GM04504 (cell line): ENCODE data around the gene PRTG.
"Not testable (repeated sequence)": the region's sequence is repeated elsewhere in the genome, so short reads cannot be mapped to it uniquely, and the experiment has no call there.

ENCODE experiments used
- DNase-seq: peaks from one replicate; pipeline ENCODE4 v3.0.0-alpha.2; 2012; ENCODE audit warnings: low read depth

PRTG gene, protein sequence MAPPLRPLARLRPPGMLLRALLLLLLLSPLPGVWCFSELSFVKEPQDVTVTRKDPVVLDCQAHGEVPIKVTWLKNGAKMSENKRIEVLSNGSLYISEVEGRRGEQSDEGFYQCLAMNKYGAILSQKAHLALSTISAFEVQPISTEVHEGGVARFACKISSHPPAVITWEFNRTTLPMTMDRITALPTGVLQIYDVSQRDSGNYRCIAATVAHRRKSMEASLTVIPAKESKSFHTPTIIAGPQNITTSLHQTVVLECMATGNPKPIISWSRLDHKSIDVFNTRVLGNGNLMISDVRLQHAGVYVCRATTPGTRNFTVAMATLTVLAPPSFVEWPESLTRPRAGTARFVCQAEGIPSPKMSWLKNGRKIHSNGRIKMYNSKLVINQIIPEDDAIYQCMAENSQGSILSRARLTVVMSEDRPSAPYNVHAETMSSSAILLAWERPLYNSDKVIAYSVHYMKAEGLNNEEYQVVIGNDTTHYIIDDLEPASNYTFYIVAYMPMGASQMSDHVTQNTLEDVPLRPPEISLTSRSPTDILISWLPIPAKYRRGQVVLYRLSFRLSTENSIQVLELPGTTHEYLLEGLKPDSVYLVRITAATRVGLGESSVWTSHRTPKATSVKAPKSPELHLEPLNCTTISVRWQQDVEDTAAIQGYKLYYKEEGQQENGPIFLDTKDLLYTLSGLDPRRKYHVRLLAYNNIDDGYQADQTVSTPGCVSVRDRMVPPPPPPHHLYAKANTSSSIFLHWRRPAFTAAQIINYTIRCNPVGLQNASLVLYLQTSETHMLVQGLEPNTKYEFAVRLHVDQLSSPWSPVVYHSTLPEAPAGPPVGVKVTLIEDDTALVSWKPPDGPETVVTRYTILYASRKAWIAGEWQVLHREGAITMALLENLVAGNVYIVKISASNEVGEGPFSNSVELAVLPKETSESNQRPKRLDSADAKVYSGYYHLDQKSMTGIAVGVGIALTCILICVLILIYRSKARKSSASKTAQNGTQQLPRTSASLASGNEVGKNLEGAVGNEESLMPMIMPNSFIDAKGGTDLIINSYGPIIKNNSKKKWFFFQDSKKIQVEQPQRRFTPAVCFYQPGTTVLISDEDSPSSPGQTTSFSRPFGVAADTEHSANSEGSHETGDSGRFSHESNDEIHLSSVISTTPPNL

DNA sequence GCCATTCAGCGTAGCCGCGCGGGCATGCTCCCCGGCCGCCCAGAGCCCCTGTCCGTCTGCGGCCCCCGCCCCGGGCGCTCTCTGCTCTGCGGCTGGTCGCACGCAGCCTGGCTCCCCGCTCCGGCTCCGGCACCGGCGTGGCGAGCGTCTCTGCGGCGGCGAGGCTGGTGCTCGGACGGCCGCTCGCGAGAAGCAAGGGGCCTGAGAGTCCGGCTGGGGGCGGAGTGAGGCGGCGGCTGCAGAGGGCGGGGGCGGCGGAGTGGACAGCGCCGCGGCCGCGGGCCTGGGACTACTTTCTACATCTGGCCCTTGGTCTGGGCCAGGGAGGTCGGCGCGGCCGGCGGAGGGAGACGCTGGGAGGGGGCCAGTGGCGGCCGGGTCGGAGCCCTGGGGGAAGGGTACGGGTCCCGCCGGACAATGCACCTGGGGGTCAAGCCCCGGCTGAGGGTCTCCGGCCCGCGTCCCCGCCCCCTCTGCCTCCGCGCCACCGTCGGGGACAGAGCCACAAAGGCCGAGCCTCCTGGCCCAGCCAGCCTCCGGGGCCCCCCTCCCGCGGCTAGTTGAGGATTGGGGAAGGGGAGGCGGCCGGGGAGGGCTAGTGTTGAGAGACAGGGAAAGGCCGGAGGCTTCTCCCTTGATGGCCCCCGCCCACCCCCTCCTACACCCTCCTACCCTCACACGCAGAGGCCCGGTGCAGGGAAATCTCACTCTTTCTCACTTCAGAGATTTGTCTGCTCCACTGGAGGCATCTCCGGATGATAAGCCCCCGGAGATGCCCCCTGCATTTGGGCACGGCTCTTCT is at the start of gene PRTG:
Gene PRTG, minus strand, starts transcription at position 226 of the 802 bp plus-strand sequence. Its CDS starts 221 bp downstream, at position 5.
- DNase-seq: peak; percentile 9

DNA sequence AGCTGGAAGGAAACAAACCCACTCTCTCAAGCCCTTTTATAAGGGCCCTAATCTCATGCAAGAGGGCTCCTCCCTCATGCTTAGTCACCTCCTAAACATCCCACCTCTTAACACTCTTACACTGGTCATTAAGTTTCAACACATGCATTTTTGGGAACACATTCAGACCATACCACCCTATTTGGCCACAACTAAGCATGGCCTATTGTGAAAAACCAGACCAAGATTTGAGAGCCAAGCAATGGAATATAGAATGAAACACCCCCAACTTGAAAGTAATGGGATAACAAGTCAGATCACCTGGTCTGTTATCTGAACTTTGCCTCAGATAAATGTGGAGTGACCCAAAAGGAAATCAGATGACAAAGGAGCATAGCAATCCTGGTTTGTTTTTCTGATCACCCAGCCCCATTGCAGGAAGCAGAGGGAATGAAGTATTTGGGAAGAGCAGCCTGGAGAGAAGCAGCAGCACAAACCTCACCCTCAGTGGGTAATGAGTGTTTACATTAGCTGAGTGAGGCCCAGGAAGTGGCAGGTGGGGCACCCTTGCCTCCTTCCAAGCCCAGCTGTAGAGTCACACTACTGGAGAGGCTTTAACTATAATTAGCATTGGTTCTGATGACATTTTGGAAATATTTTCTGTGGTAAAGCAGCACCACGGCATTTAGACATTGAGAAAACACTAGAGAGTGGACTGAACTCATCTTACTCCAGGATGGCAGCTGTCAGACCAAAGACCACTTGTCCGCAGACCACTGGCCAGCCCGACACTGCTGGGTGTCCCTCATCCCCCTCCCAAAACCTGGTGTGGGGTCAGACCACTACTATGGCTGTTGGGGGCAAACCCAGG is 48.8 kb upstream of the PRTG start:
- DNase-seq: peak; percentile 47

- DNase-seq: no peak
These were observed 46.2 kb upstream of the PRTG start for GRCh38 chr15:55789066-55789660.

DNA sequence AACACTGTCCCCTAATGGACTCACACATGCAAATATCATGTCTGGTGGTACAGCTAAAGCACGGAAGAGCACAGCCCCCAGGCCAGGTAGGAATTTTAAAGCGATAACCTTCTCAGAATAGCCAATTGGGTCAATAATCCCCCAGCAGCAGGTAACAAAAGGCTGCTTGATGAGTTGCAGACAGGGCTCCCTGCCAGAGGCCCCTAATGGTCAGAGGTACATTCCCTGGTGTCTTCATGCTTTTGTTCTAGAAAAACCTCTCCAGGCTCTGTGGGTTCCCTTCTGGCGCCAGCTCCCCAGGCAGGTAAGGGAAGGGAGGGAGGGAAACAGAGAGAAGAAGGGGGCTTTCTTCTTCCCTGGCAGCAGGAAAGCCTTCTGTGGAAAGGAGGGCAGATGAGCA is 43.4 kb upstream of the PRTG start:
- DNase-seq: no peak

GRCh38 chr15:55785593-55785992 is 42.6 kb upstream of the PRTG start:
- not testable (repeated sequence) for DNase-seq

GRCh38 chr15:55784286-55784685 is 41.3 kb upstream of the PRTG start:
- DNase-seq: no peak

DNA sequence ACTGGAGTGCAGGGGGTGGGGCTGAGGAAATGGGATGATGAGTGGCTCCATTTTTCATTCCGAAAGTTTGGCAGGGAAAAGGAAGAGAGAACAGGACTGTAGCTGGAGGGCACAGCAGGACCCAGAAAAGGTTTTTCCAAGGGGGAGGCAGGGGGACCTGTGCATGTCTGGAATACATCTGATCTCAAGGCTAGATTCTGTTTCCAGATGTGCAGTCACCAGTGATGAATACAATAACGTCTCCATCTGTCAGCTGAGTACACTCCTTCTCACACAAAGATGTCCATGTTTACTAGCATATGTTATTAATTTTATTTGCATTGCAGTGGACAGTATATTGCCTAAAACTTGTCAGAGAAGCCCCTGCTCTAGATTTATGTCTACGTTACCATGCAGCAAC is 39.9 kb upstream of the PRTG start:
- DNase-seq: no peak

GRCh38 chr15:55780292-55780691 is 37.3 kb upstream of the PRTG start:
- DNase-seq: no peak

- DNase-seq: no peak
These were observed 36.0 kb upstream of the PRTG start for GRCh38 chr15:55778932-55779331.

- no peak for DNase-seq
These were observed 32.4 kb upstream of the PRTG start for GRCh38 chr15:55775316-55775715.

DNA sequence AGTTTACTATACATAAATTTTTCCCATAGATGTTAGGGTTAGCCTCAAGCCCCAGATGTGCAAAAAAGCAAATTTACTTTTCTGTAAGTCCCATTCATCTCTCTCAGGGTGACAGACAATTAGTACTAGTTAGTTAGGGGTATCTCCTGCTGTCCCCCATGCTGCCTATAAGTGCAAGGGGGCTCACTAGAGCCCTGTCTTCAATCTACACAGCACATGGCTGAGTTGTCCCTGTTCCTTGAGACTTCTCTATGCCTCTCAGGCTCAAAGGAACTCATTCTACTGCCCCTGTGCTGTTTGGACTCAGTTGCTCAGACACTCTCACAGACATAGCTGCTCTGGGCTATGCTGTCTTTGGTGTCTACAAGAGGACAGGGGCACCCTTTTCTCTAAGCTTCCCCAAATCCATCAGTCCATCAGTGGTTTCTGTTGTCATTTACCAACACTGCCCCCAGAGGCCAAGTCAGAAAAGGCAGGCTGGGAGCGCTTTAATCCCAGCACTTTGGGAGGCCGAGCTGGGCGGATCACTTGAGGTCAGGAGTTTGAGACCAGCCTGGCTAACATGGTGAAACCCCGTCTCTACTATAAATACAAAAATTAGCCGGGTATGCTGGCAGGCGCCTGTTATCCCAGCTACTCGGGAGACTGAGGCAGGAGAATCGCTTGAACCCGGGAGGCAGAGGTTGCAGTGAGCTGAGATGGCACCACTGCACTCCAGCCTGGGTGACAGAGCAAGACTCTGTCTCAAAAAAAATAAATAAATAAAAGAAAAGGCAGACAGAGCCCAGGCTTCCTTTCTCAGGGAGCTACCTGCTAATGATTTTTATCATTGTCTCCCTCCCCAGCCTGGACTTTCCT is 31.4 kb upstream of the PRTG start:
- DNase-seq: no peak

GRCh38 chr15:55770806-55771205 is 27.9 kb upstream of the PRTG start:
- DNase-seq: no peak

- no peak for DNase-seq
These were observed 27.3 kb upstream of the PRTG start for GRCh38 chr15:55770261-55770660.

- no peak for DNase-seq
These were observed 25.8 kb upstream of the PRTG start for GRCh38 chr15:55768670-55769185.

- no peak for DNase-seq
These were observed 23.7 kb upstream of the PRTG start for GRCh38 chr15:55766676-55767075.

DNA sequence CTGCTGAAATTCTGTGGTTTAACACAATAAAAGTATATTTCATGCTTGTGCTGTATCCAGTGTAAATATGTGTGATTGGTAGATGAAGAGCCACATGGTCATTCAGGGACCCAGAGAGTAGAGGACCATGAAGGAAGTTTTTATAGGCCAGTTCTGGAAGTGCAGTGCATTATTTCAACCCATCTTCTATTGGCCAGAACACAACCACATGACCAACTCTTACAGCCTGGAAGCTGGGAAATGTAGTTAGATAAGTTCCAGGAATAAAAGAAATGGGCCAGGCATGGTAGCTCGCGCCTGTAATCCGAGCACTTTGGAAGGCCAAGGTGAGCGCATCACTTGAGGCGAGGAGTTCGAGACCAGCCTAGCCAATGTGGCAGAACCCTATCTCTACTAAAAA is 21.4 kb upstream of the PRTG start:
- DNase-seq: no peak

GRCh38 chr15:55758580-55758986 is 15.6 kb upstream of the PRTG start:
- DNase-seq: no peak

- DNase-seq: not testable (repeated sequence)
These were observed 10.5 kb upstream of the PRTG start for GRCh38 chr15:55753433-55753832.

DNA sequence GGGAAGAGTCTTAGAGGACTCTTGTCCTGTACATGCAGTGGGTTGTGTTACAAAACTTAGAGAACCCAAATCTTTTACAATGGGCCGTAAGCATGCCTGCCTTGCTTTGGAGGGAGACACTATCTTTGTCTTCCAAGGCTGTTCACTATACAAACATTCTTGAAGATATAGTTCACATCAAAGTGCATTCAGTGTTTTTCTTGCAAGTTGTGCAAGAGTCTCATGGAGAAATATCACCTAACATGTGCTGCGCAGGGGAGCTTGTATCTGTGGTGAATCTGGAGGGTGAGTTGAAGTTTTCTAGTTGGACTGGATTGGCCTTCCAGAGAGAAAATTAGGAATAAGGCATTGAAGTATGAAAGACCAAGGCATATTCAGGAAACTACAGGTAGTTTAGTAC is 7.8 kb upstream of the PRTG start:
- no peak for DNase-seq
